Activated naive CD4-positive, alpha-beta T cell treated with anti-CD3 and anti-CD28 coated beads, Interleukin-2, amount 50 U/mL, for 72 hours (primary cell): ENCODE results near the gene RABL2A. TPM values are rescaled to one million over a fixed set of nuclear protein-coding genes. Genes with fewer than 3 reads are reported as not detected.
"Not testable (repeated sequence)": the region's sequence is repeated elsewhere in the genome, so short reads cannot be mapped to it uniquely, and the experiment has no call there.

ENCODE experiments used
- ATAC-seq, 2 donors: fragments of 150-1000 bp; cut with Tn5 transposase; 2 replicates each; pipeline ENCODE4 v1.10.0; 2021; ENCODE audit warnings: mild to moderate bottlenecking in 2 of 2, moderate library complexity in 2 of 2
- DNase-seq, 2 donors: peaks; one replicate each; pipeline ENCODE4 v3.0.0; 2021 to 2022; ENCODE audit warnings: low spot score in 2 of 2
- H3K27ac Mint-ChIP-seq, 2 donors: one replicate each; pipeline ENCODE4 v1.8.0; 2022; ENCODE audit warnings: mild to moderate bottlenecking in 2 of 2, mixed read lengths in 2 of 2
- H3K36me3 Mint-ChIP-seq, 2 donors: one replicate each; pipeline ENCODE4 v1.8.0; 2022; ENCODE audit warnings: mixed read lengths in 2 of 2
- H3K9me3 Mint-ChIP-seq, 2 donors: one replicate each; pipeline ENCODE4 v1.8.0; 2022; ENCODE audit warnings: mixed read lengths in 2 of 2
- total RNA-seq, 2 donors: library from RNA; stranded (reverse); gene quantifications; one replicate each; pipeline ENCODE4 v1.2.3, GENCODE V29; 2022

Gene RABL2A
- total RNA-seq = 1 to 10 TPM; 4.3 to 8.1 TPM

DNA sequence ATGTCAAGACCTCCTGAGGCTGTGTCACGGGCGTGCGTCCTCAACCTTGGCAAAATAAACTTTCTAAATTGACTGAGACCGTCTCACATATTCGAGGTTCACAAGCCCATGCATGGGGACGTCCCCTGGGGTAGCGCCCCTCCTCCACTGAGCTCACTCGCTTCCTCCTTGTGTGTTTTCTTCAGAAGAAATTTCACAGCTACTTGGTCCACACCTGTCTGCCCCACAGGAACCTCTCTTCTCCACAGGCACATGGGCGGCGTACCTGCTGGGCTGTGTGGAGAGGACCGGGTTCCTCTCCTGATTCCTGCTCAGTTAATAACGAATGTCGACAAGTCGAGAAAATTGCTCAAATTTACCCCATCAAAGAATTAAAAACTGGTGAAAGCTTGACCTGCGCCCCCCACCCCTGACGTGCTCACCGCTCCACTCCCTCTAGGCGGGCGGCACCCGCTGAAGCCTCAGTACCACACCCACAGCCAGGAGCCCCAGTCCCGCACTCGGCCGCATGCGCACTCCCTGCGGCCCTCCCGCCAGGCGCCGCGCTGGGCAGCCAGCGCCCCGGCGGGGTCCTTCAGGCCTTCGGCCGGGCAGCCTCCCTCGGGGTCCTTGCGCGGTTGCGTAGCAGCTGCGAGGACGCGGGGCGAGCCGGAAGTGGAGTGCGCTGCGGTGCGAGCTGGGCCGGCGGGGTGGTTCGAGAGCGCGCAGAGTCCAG is at the start of gene RABL2A:
TSS of gene RABL2A (plus strand) at position 651 of the 715 bp plus-strand sequence. CDS start 1,341 bp downstream, outside the sequence.
- H3K27ac Mint-ChIP-seq = peak within 1 kb of the TSS; percentile 82 to 90
- not testable (repeated sequence) for H3K9me3 Mint-ChIP-seq, H3K36me3 Mint-ChIP-seq
- DNase-seq (peak; percentile 87 to 91), ATAC-seq (peak; percentile 91 to 97)

DNA sequence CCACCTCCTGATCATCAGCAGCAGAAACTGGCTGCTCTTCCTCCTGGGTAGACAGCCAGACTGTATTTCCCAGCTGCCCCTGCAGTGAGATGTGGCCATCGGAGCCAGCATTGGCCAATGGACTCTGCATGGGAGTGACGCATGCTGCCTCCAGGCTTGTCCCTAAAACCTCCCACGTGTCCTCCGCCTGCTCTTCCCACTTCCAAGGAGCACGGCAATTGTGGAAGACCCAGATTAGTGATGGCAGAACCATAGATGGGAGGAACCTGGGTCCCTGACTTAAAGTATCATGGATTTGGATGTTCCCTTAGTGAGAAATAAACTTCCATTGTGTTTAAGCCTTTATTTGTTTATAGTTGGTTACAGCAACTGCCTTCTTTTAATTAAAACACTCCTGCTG is 48.6 kb upstream of the RABL2A start:
- DNase-seq, H3K27ac Mint-ChIP-seq, ATAC-seq: not testable (repeated sequence)

DNA sequence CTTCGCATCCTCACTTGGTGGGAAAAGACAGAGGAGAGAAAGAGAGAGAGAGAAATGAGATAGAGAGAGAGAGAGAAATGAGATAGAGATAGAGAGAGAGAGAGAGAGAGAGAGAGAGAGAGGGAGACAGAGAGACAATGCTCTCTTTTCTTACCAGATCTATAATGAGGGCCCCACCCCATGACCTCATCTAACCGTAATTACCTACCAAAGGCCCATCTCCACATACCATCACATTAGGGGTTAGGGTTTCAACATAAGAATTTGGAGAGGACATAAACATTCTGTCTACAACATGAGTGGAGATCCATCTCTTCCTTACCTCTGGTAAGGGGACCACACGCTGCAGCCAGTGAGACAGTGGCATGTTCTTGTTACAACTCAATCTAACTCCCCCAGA is 44.6 kb upstream of the RABL2A start:
- ATAC-seq = not testable (repeated sequence)

More for the DNA sequence above, 48.6 kb upstream of the RABL2A start:
- not testable (repeated sequence) for H3K36me3 Mint-ChIP-seq, H3K9me3 Mint-ChIP-seq

DNA sequence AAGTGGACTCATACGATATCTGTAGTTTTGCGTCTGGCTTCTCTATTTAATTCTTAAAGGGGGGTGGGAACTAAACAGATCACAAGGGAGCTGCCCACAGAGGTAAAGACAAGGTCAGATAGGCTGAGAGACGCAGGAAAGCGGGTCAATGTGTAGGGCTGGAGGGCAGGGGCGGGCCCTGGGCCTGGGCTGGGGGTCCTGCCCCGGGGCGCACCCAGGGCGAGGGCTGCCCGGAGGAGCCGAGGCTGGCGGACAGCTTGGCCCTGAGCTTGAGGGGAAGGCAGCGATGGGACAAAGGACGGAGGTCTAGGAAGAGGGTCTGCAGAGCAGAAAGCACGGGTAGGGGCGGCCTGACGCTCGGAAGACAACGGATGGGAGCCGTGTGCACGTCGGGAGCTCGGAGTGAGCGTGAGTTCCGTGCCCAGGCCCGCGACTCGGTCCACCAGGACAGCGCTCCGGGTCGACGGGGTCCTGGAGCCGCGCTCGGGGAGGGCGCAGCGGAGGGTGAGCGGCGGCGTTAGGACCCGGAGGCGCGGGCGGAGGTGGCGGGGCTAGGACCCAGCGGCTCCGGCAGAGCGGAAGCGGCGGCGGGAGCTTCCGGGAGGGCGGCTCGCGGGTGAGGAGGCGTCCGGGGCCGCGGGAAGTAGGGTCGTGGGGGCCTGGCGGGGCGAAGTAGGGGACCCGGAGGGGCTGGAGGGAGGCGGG is 43.4 kb upstream of the RABL2A start:
- ATAC-seq (peak in 1 of 2 donors; percentile 40), DNase-seq (peak; percentile 76 to 82)
- H3K9me3 Mint-ChIP-seq, H3K36me3 Mint-ChIP-seq: not testable (repeated sequence)
- H3K27ac Mint-ChIP-seq = peak overlapping the region; percentile 73 to 90

More for the DNA sequence above, 44.6 kb upstream of the RABL2A start:
- H3K36me3 Mint-ChIP-seq, DNase-seq, H3K9me3 Mint-ChIP-seq: not testable (repeated sequence)
- peak overlapping the region in 1 of 2 donors; percentile 90 for H3K27ac Mint-ChIP-seq

DNA sequence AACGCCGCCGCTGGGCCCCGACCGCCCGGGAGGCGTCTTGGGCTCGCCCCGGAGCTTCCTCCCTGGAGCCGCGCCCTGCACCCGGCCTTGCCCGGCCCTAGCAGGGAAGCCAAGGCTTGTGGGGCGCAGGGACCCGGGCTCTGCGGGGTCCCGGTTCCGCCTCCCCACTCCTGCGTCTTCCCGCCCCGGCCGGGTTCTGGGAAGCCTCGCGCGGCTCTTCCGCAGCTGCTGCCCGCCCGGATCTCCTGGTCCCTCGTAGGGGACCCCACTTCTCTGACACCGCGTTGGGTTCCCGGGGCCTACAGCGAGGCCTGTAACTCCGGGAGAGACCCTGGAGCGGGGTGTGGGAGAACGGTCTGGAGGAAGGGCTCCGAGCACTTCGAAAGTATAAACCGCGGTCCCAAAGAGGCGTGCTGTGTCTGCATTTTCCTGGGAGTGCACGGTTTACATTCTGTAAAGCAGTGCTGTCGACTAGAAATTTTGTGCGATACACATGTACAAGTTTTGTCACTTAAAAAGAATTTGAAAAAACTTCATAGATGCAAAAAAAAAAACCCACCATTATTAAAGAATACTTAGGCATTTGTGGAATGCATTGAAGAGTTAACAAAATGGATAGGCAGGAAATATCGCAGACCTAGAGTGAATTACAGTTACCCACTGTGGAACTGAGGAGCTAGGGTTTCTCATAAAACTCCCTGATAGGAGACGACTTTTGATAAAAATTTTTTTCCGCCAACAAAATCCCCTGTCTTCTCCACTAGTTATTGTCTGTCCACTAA is 42.6 kb upstream of the RABL2A start:
- peak overlapping the region in 1 of 2 donors; percentile 90 for H3K27ac Mint-ChIP-seq
- DNase-seq = peak in 1 of 2 donors; percentile 40
- H3K9me3 Mint-ChIP-seq, ATAC-seq, H3K36me3 Mint-ChIP-seq: not testable (repeated sequence)

DNA sequence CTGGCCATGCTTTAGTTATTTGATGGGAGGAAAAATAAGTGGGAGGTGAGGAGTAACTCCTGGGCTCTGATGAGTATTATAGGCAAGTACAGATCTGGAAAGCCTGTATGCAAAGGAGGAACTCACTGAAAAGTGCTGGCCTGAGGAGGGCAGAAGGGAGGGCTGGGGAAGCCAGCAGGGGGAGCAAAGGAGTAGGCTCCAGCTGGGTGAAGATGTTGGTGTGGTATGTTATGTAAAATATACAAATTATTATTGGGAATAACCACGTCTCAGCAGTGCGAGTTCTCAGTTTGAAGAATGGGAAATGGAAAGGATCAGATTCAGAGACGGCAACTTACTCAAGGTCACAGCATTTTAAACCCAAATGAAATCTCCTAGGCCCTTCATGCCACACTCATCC is 39.9 kb upstream of the RABL2A start:
- DNase-seq = peak in 1 of 2 donors; percentile 67
- ATAC-seq, H3K36me3 Mint-ChIP-seq, H3K27ac Mint-ChIP-seq, H3K9me3 Mint-ChIP-seq: not testable (repeated sequence)

DNA sequence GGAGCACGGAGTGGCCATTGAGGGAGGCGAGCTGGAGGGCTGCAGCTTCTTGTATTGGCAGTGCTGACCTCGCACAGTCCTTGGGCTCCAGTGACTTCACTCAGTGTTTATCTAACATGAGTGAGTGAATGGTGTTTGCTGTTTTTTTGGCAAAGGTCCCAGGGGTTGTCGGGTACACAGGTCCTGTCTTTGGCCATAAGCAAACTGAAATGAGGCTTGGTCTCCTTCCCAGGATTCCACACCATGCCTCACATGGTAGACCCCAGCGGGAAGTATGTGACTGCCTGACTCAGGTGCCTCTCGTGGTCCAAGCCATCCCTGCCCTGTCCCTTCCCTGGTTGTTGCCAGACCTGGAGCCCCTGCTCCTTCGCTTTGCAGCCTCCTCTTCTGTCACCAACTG is 37.5 kb upstream of the RABL2A start:
- H3K27ac Mint-ChIP-seq, H3K36me3 Mint-ChIP-seq, ATAC-seq, DNase-seq, H3K9me3 Mint-ChIP-seq: not testable (repeated sequence)

DNA sequence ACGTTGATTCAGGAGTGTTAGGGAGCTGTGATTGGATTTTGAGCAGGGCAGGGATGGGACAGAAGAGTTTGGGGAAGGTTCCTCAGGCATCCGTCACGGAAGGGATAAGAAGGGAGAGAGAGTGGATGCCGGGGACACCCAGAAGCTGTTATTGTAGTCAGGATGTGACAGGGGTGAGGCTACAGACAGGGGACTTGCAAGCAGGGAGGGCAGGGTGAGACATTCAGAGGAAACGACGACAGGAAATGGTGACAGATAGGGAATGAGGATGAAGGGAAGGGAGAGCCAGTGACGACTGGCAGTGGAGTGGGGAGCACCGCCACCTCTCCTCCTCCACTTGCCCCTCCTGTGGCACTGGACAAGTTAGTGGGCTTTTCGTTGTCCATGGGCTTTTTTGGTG is 35.1 kb upstream of the RABL2A start:
- peak overlapping the region in 1 of 2 donors; percentile 1 for H3K27ac Mint-ChIP-seq
- not testable (repeated sequence) for DNase-seq, H3K36me3 Mint-ChIP-seq, H3K9me3 Mint-ChIP-seq, ATAC-seq

DNA sequence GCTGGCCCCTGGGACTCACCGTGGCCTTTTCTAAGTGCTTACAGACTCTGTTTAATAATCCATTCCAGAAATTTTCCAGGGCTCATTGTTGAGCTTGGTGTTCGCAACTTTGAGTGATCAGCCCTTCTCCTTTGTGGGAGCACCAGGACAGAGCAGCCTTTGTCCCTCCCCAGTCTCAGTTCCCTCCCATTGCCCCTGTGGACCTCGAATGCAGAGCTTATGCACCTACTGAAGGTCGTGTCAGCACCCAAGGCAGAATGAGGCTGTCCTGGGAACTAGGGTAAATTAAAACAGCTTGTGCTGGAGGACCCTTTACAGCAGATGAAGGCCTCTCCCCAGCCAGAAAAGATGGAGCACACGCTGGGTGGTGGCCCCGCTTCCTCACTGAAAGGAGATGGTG is 33.8 kb upstream of the RABL2A start:
- not testable (repeated sequence) for DNase-seq, H3K36me3 Mint-ChIP-seq, ATAC-seq, H3K9me3 Mint-ChIP-seq, H3K27ac Mint-ChIP-seq

DNA sequence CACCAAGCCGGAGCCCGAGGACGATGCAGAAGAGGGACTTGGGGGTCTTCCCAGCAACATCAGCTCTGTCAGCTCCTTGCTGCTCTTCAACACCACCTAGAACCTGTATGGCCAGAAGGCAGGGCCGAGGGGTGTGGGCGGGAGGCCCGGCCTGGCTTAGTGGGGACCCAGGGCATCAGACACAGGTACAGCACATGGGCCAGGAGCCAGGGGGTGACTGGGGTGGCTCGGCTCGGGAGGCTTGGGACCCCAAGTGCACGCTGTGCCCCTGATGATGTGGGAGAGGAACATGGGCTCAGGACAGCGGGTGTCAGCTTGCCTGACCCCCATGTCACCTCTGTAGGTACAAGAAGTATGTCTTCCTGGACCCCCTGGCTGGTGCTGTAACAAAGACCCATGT is 31.3 kb upstream of the RABL2A start:
- not testable (repeated sequence) for H3K36me3 Mint-ChIP-seq, ATAC-seq, H3K27ac Mint-ChIP-seq, DNase-seq, H3K9me3 Mint-ChIP-seq

DNA sequence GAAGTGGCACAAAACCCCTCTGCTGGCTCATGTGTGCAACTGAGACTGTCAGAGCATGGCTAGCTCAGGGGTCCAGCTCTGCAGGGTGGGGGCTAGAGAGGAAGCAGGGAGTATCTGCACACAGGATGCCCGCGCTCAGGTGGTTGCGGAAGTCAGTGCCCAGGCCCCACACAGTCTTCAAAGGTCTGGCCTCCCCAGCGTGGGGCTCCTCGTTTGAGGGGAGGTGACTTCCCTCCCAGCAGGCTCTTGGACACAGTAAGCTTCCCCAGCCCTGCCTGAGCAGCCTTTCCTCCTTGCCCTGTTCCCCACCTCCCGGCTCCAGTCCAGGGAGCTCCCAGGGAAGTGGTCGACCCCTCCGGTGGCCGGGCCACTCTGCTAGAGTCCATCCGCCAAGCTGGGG is 29.9 kb upstream of the RABL2A start:
- not testable (repeated sequence) for DNase-seq, H3K9me3 Mint-ChIP-seq, ATAC-seq, H3K36me3 Mint-ChIP-seq, H3K27ac Mint-ChIP-seq

DNA sequence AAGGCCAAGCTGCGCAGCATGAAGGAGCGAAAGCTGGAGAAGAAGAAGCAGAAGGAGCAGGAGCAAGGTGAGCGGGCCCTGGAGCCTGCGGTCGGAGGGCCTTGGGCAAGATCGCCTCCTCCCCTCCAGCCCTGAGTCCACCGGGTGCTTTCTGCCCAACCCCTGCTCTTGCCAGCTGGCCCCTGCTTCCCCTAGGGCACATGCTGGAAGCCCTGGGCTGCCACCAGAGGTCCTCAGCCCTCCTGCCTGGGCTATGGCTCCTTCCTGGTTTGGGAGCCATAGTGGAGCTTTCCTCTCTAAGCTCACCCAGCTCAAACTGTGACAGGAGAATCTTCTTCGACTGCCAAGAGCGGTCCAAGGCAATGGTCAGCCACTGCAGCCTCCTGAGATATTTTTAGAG is 29.5 kb upstream of the RABL2A start:
- H3K36me3 Mint-ChIP-seq, ATAC-seq, H3K9me3 Mint-ChIP-seq, H3K27ac Mint-ChIP-seq, DNase-seq: not testable (repeated sequence)

DNA sequence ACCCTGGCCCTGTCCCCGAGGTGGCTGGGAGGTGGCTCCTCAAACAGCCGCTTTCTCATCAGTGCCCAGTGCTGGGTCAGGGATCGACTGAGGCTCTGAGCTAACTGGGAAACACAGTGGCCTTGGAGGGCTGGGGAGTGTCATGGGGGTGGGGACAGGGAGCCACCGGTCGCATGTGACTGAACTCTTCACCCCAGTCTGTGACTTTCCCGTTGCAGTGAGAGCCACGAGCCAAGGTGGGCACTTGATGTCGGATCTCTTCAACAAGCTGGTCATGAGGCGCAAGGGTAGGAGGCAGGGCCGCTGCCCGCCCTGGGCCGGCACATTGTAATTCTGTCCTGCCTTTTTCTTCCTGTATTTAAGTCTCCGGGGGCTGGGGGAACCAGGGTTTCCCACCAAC is 28.9 kb upstream of the RABL2A start:
- not testable (repeated sequence) for DNase-seq, H3K9me3 Mint-ChIP-seq, H3K27ac Mint-ChIP-seq, H3K36me3 Mint-ChIP-seq, ATAC-seq

DNA sequence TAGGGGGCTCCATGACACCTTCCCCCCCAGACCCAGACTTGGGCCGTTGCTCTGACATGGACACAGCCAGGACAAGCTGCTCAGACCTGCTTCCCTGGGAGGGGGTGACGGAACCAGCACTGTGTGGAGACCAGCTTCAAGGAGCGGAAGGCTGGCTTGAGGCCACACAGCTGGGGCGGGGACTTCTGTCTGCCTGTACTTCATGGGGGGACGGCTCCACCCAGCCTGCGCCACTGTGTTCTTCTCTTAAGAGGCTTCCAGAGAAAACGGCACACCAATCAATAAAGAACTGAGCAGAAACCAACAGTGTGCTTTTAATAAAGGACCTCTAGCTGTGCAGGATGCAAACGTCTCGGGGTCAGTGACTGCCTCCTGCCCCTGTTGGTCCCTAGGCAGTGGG is 28.3 kb upstream of the RABL2A start:
- not testable (repeated sequence) for H3K27ac Mint-ChIP-seq, DNase-seq, ATAC-seq, H3K9me3 Mint-ChIP-seq, H3K36me3 Mint-ChIP-seq

DNA sequence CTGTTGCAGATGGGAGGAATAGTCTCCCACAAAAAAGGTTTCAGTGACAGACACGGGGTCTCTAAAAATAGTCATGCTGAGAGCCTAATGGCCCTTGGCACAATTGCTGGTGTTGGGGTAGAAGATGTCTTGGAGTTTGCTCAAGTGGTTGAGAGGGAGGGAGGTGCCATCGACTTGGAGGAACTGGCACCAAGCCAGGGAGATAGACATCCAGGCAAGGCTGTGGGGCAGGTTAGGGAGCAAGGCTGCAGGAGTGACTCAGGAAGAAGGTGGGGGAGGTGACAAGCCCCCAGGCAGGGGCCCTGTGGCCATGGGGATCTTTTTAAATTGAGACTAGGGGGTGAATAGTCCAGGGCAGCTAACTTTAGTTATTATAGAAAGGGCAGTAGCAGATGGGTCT is 27.9 kb upstream of the RABL2A start:
- H3K36me3 Mint-ChIP-seq, DNase-seq, ATAC-seq, H3K9me3 Mint-ChIP-seq: not testable (repeated sequence)
- H3K27ac Mint-ChIP-seq = peak overlapping the region in 1 of 2 donors; percentile 24

DNA sequence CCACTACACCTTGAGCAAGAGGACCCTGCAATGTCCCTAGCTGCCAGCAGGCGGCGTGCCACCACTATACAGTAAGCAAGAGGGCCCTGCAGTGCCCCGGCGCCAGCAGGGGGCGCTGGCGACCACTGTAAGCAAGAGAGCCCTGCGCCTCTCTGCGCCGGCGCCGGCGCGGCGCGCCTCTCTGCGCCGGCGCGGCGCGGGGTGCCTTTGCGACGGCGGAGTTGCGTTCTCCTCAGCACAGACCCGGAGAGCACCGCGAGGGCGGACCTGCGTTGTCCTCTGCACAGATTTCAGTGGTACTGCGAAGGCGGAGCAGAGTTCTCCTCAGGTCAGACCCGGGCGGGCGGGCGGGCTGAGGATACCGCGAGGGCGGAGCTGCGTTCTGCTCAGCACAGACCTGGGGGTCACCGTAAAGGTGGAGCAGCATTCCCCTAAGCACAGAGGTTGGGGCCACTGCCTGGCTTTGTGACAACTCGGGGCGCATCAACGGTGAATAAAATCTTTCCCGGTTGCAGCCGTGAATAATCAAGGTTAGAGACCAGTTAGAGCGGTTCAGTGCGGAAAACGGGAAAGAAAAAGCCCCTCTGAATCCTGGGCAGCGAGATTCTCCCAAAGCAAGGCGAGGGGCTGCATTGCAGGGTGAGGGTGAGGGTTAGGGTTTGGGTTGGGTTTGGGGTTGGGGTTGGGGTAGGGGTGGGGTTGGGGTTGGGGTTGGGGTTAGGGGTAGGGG is 24.9 kb upstream of the RABL2A start:
- H3K36me3 Mint-ChIP-seq, H3K27ac Mint-ChIP-seq, H3K9me3 Mint-ChIP-seq, ATAC-seq: not testable (repeated sequence)
- peak; percentile 73 to 86 for DNase-seq
